T1000 (cell line): ENCODE measurements around the gene NGB.
"Not testable (repeated sequence)": the region's sequence is repeated elsewhere in the genome, so short reads cannot be mapped to it uniquely, and the experiment has no call there.

Experiments
- DNase-seq: peaks from one replicate; lab custom pipeline; 2025; ENCODE audit warnings: mixed read lengths; lab: John Stamatoyannopoulos, UW

Gene NGB

GRCh38 chr14:77271113-77271710 is at the start of gene NGB:
Gene NGB, minus strand, starts transcription at chr14:77271206. Its CDS starts 269 bp downstream, at chr14:77270937.
- no peak for DNase-seq

GRCh38 chr14:77320238-77320935 is 49.4 kb upstream of the NGB start, which contains the start of gene POMT2:
Gene POMT2, minus strand, starts transcription at chr14:77320883. Its CDS starts 202 bp downstream, at chr14:77320681.
- DNase-seq: peak; percentile 90

- no peak for DNase-seq
Measured at GRCh38 chr14:77319422-77319821, 48.4 kb upstream of the NGB start.

- not testable (repeated sequence) for DNase-seq
Measured at GRCh38 chr14:77318756-77319155, 47.8 kb upstream of the NGB start.

- no peak for DNase-seq
Measured at GRCh38 chr14:77318006-77318553, 47.1 kb upstream of the NGB start.

- no peak for DNase-seq
Measured at GRCh38 chr14:77316872-77317301, 45.9 kb upstream of the NGB start.

- no peak for DNase-seq
Measured at GRCh38 chr14:77316195-77316505, 45.1 kb upstream of the NGB start.

- no peak for DNase-seq
Measured at GRCh38 chr14:77314539-77315457, 43.8 kb upstream of the NGB start.

- peak; percentile 69 for DNase-seq
Measured at GRCh38 chr14:77314043-77314442, 43.0 kb upstream of the NGB start.

- DNase-seq: no peak
Measured at GRCh38 chr14:77313371-77313770, 42.4 kb upstream of the NGB start.

- no peak for DNase-seq
Measured at GRCh38 chr14:77311217-77311616, 40.2 kb upstream of the NGB start.

- no peak for DNase-seq
Measured at GRCh38 chr14:77310026-77310425, 39.0 kb upstream of the NGB start.

GRCh38 chr14:77309131-77309530 is 38.1 kb upstream of the NGB start:
- DNase-seq: no peak

GRCh38 chr14:77306851-77307496 is 36.0 kb upstream of the NGB start:
- DNase-seq: no peak

- DNase-seq: no peak
Measured at GRCh38 chr14:77306416-77306815, 35.4 kb upstream of the NGB start.

GRCh38 chr14:77305696-77306095 is 34.7 kb upstream of the NGB start:
- DNase-seq: no peak

- peak; percentile 22 for DNase-seq
Measured at GRCh38 chr14:77303417-77304156, 32.6 kb upstream of the NGB start.

- no peak for DNase-seq
Measured at GRCh38 chr14:77302926-77303325, 31.9 kb upstream of the NGB start.

- DNase-seq: peak; percentile 28
Measured at GRCh38 chr14:77301103-77301502, 30.1 kb upstream of the NGB start.

- DNase-seq: no peak
Measured at GRCh38 chr14:77299771-77300170, 28.8 kb upstream of the NGB start.

GRCh38 chr14:77296906-77297305 is 25.9 kb upstream of the NGB start:
- DNase-seq: no peak
